Body of pancreas (tissue), 4 donors: ENCODE results near the gene SULT1C2. TPM values are rescaled to one million over a fixed set of nuclear protein-coding genes. Genes with fewer than 3 reads are reported as not detected.

ENCODE experiments used
- ATAC-seq: fragments of 150-250 bp; one replicate; pipeline ENCODE4 v1.9.1; 2016
- DNase-seq, 4 donors: peaks; one replicate each; pipeline ENCODE4 v3.0.0-alpha.2; 2019
- H3K27ac ChIP-seq, 4 donors: fragments of 200-600 bp; sonication (generic); 1 replicate in 3 of 4; 2 replicates in 1 of 4; pipeline versions ENCODE4 v1.5.1 to v1.6.1; 2016 to 2019; ENCODE audit warnings: mild to moderate bottlenecking in 1 of 4, mixed read lengths in 1 of 4, moderate library complexity in 1 of 4
- H3K27me3 ChIP-seq, 2 donors: fragments of 200-600 bp; sonication (generic); one replicate each; pipeline ENCODE4 v1.6.0; 2016; ENCODE audit warnings: mild to moderate bottlenecking in 1 of 2
- H3K36me3 ChIP-seq, 2 donors: fragments of 200-600 bp; sonication (generic); replicated peaks in 1 of 2; 2 replicates each; pipeline ENCODE4 v1.5.1; 2016; ENCODE audit warnings: low read depth in 2 of 2; ENCODE audit not compliant: insufficient read depth in 1 of 2
- H3K4me1 ChIP-seq: fragments of 200-600 bp; sonication (generic); one replicate; pipeline ENCODE4 v1.6.0; 2016
- H3K4me3 ChIP-seq, 2 donors: fragments of 200-600 bp; sonication (generic); 1 replicate in 1 of 2; 2 replicates in 1 of 2; pipeline ENCODE4 v1.5.1; 2016 to 2019
- H3K9me3 ChIP-seq, 3 donors: fragments of 200-600 bp; sonication (generic); 1 replicate in 2 of 3; 2 replicates in 1 of 3; pipeline ENCODE4 v1.5.1; 2016
- CTCF ChIP-seq, 7 experiments: fragments of 450-650 bp in 4 of 7; fragments of 200-600 bp in 3 of 7; sonication (generic) in 3 of 7; IDR thresholded peaks; one replicate each; pipeline ENCODE4 v1.5.1; 2016 to 2019; ENCODE audit warnings: antibody characterized with exemption in 7 of 7
- POLR2A ChIP-seq, 3 donors: fragments of 450-650 bp; IDR thresholded peaks; one replicate each; pipeline ENCODE4 v1.6.1; 2016; ENCODE audit warnings: antibody characterized with exemption in 3 of 3, mild to moderate bottlenecking in 2 of 3
- WGBS, 2 donors: methylation state at CpG; one replicate each; pipeline ENCODE4 v1.1.5; 2017; 5-methylcytosine and 5-hydroxymethylcytosine counted together
- intact Hi-C: fragments of 100-400 bp; cut with DNase I; formaldehyde crosslinking; loops from one replicate; pipeline ENCODE4 v1.15.1; 2023
- total RNA-seq, 2 donors: library from RNA; depleted of rRNA; stranded (reverse); fragments of >200 nt; gene quantifications; one replicate each; pipeline ENCODE4 v1.1.0, GENCODE V29; 2016

SULT1C2 gene
- total RNA-seq, 2 donors from 2014 or later, result 13.2 to 25.7 TPM

GRCh38 chr2:108244667-108245414 is 43.9 kb upstream of the SULT1C2 start:
- intact Hi-C loops, result no loop called here
- no peaks in the 10 kb centered on the region for H3K4me1 ChIP-seq
- no peak for ATAC-seq
- WGBS, 2 donors, result 74 to 82% methylated on average over 2 of the region's 2 CpGs
- no peak for TF ChIP-seq CTCF (IDR thresholded peaks at IDR 0.05)
- TF ChIP-seq POLR2A (IDR thresholded peaks at IDR 0.05), result no peak
- no peak for DNase-seq
- no peak overlapping the region for H3K4me3 ChIP-seq
- H3K36me3 ChIP-seq, result no peaks in the 10 kb centered on the region
- H3K9me3 ChIP-seq, result no peaks in the 10 kb centered on the region
- H3K27me3 ChIP-seq, result no peaks in the 10 kb centered on the region
- no peak overlapping the region for H3K27ac ChIP-seq

- Histone ChIP-seq H3K4me1 (no peaks in the 10 kb centered on the region), H3K36me3 (no peaks in the 10 kb centered on the region), H3K27ac (no peak overlapping the region), H3K4me3 (no peak overlapping the region), H3K9me3 (no peaks in the 10 kb centered on the region), H3K27me3 (no peaks in the 10 kb centered on the region)
- DNase-seq (no peak), ATAC-seq (no peak)
- intact Hi-C loops, result no loop called here
- WGBS, 2 donors, result 8 to 17% methylated on average over 1 of the region's 1 CpG
- TF ChIP-seq CTCF (IDR thresholded peaks at IDR 0.05) (no peak), POLR2A (IDR thresholded peaks at IDR 0.05) (no peak)
Observed at GRCh38 chr2:108253106-108253505, 35.6 kb upstream of the SULT1C2 start.

GRCh38 chr2:108257757-108258331 is 30.9 kb upstream of the SULT1C2 start:
- no peaks in the 10 kb centered on the region for H3K9me3 ChIP-seq
- H3K36me3 ChIP-seq, result no peaks in the 10 kb centered on the region
- DNase-seq (no peak), ATAC-seq (no peak)
- no peaks in the 10 kb centered on the region for H3K4me1 ChIP-seq
- intact Hi-C loops, result no loop called here
- WGBS, 2 donors, result 54% methylated on average over 3 of the region's 3 CpGs
- TF ChIP-seq POLR2A (IDR thresholded peaks at IDR 0.05), result no peak
- TF ChIP-seq CTCF (IDR thresholded peaks at IDR 0.05), result no peak
- H3K4me3 ChIP-seq, result no peak overlapping the region
- no peak overlapping the region for H3K27ac ChIP-seq
- H3K27me3 ChIP-seq, result no peaks in the 10 kb centered on the region

- H3K9me3 ChIP-seq, result no peaks in the 10 kb centered on the region
- DNase-seq, result no peak
- no peaks in the 10 kb centered on the region for H3K36me3 ChIP-seq
- H3K4me1 ChIP-seq, result no peaks in the 10 kb centered on the region
- intact Hi-C loops, result no loop called here
- no peak overlapping the region for H3K4me3 ChIP-seq
- H3K27ac ChIP-seq, result no peak overlapping the region
- no peak for ATAC-seq
- H3K27me3 ChIP-seq, result no peaks in the 10 kb centered on the region
- no peak for TF ChIP-seq CTCF (IDR thresholded peaks at IDR 0.05)
- no peak for TF ChIP-seq POLR2A (IDR thresholded peaks at IDR 0.05)
- 47 to 56% methylated on average over 1 of the region's 1 CpG for WGBS, 2 donors
Observed at GRCh38 chr2:108260773-108261172, 27.9 kb upstream of the SULT1C2 start.

GRCh38 chr2:108262036-108262435 is 26.7 kb upstream of the SULT1C2 start:
- H3K9me3 ChIP-seq, result no peaks in the 10 kb centered on the region
- intact Hi-C loops, result no loop called here
- H3K4me1 ChIP-seq, result peaks cover 2% of the 10 kb centered on the region
- no peaks in the 10 kb centered on the region for H3K27me3 ChIP-seq
- WGBS, 2 donors, result 59 to 63% methylated on average over 1 of the region's 1 CpG
- no peak overlapping the region for H3K4me3 ChIP-seq
- ATAC-seq (no peak), DNase-seq (no peak)
- TF ChIP-seq CTCF (IDR thresholded peaks at IDR 0.05) (no peak), POLR2A (IDR thresholded peaks at IDR 0.05) (no peak)
- H3K36me3 ChIP-seq, result no peaks in the 10 kb centered on the region
- H3K27ac ChIP-seq, result no peak overlapping the region
